GM12801 (cell line): ENCODE measurements around the gene CECR2.

Experiments used
- TF ChIP-seq, protein P1 (sequence below): IDR thresholded peaks from one replicate; pipeline ENCODE4 v1.5.1; 2011; ENCODE audit warnings: control low read depth; ENCODE audit not compliant: insufficient read length; ENCODE audit errors: extremely low read depth

Gene CECR2

DNA sequence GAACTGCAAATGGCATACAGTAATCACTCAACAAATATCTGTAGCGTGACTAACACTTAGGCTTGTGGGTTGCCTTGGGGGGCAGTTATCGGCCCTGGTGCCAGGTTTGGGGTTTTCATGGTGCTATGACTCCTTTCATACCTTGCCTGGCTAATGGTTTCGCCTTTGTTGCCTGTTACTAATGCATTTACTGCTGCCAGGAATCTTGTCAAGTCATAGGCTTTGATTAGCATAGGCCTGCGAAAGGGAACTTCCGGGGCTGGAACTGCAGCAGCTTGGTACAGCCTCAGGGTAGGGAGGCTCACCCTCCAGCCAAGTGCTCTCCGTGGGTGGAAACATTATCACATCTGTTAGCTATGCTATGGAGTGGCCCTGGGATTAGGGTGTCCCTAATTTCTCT lies 207.2 kb downstream of the CECR2 start:
- TF ChIP-seq, protein P1, sequence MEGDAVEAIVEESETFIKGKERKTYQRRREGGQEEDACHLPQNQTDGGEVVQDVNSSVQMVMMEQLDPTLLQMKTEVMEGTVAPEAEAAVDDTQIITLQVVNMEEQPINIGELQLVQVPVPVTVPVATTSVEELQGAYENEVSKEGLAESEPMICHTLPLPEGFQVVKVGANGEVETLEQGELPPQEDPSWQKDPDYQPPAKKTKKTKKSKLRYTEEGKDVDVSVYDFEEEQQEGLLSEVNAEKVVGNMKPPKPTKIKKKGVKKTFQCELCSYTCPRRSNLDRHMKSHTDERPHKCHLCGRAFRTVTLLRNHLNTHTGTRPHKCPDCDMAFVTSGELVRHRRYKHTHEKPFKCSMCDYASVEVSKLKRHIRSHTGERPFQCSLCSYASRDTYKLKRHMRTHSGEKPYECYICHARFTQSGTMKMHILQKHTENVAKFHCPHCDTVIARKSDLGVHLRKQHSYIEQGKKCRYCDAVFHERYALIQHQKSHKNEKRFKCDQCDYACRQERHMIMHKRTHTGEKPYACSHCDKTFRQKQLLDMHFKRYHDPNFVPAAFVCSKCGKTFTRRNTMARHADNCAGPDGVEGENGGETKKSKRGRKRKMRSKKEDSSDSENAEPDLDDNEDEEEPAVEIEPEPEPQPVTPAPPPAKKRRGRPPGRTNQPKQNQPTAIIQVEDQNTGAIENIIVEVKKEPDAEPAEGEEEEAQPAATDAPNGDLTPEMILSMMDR, result no peak

DNA sequence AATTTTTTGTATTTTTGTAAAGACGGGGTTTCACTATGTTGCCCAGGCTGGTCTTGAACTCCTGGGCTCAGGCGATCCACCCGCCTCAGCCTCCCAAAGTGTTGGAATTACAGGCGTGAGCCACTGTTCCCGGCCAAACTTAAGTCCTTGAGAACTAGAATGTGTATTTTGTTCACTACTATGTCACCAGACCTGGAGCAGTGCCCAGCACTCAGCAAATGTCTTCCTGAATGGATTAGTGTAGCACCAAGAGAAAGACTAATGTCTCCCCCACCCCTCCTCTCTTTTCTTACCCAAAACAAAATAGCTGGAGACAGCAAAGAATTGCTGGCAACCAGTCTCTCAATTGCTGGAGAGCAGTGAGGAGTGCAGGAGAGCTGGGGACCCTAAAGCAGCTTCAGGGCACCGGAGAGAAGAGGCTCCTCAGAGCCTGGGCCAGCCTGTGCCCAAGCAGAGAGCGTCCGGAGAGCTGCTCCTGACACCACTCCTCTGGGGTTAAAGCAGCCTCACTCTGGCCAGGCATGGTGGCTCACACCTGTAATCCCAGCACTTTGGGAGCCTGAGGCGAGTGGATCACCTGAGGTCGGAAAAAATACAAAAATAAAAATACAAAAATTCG lies 209.0 kb downstream of the CECR2 start:
- TF ChIP-seq, protein P1, result no peak

DNA sequence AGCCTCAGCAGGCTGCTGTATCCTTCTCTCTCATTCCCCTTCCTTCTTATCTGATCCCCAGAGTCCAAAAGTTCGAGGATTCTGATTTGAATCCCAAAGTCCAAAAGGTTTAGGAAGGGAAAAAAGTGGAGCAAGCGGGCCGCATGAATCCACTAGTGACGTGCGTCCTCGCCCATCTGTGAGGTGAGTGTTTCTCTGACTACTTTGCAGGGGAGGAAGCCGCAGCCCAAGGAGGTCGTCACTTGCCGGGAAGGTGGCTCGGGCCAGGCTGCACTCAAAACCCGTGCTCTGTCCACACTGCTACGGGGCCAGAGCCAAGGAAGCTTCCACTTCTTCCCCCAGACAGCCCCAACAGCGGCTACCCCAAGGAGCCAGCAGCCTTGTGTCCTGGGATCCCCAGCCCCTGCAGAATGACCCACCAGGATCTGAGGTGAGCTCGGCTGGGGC lies 210.3 kb downstream of the CECR2 start:
- TF ChIP-seq, protein P1, result no peak

DNA sequence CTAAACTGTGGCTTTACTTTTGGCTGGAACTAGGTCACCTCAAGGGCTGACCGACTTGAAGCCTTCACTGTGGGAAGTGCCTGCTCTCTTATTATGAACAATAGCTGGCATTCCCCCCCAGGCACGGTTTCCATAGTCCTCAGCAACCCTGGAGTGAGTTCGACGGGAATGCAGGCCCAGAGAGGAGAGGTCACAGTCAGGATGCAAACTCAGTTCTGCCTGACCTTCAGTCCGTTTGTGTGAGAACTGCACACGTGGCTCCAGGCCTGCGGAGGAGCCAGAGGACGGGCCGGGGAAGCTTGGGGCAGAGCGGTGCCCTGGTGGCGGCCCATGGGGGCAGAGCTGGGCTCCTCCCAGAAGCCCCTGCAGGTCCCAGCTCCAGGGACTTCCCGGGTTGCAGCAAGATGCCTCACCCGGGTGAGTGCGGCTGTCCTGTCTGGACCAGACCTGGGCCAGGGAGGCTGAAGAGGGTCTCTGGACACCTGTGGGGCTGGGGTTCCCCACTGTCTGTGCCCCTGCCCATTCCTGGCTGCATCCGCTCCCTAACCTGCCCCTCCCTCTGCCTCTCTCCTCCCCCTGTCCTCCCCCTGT lies 211.3 kb downstream of the CECR2 start:
- TF ChIP-seq, protein P1, result no peak

DNA sequence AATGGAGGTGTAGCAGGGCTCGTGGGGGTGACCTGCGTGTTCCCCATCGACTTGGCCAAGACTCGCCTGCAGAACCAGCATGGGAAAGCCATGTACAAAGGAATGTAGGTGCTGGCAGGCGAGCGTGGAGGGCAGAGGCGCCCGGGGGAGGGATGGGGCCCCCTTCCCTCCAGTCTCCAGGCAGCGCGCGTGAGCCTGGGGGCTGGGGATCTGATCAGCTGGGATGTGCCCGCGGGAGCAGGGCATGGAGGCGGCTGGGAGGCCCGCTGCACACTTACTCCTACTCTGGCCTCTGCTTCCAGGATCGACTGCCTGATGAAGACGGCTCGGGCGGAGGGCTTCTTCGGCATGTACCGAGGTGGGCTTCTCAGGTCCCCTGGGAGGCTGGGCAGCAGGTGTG lies 211.8 kb downstream of the CECR2 start:
- TF ChIP-seq, protein P1, result no peak

DNA sequence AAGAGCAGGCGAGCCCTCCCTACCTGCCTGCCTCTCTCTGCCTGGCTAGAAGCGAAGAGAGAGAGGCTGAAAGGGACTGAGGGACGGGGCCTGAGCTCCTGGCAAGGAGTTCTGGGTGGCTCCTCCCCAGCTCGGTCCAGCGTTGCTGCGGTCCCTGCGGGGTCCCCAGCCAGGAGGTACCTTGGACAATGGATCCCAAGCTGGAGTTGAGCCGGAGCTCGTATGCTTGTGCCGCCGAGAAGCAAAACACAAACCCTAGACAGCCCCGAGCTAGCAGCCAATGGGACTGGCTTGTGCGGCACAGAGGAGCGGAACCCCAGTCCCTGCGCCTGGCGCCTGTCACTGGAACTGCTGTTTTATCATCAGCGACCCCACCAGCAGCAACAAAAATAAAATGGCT lies 212.4 kb downstream of the CECR2 start:
- TF ChIP-seq, protein P1, result no peak

DNA sequence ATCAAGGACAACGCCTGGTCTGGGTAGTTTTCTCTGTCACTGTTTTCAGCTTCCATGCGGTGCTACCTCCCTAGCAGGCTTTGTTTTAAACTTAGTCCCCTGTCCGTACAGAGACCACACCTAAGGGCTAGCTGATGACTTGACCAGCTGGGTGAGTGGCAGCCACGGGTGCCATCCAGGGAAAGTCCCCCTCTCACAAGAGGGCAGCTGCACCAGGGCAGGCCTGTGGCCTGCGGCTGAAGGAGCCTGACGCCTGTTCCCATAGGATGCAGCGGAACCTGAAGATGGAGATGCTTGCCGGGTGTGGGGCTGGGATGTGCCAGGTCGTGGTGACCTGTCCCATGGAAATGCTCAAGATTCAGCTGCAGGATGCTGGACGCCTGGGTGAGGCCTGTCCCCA lies 213.9 kb downstream of the CECR2 start:
- TF ChIP-seq, protein P1, result no peak
